ENCODE results near the gene MAP2. TPM values are rescaled to one million over a fixed set of nuclear protein-coding genes. Genes with fewer than 3 reads are reported as not detected.
"Not testable (repeated sequence)": the region's sequence is repeated elsewhere in the genome, so short reads cannot be mapped to it uniquely, and the experiment has no call there.

MAP2 gene
- total and polyA plus RNA-seq, 9 donors = 5.4 to 10.0 (median 7.5) TPM

DNA sequence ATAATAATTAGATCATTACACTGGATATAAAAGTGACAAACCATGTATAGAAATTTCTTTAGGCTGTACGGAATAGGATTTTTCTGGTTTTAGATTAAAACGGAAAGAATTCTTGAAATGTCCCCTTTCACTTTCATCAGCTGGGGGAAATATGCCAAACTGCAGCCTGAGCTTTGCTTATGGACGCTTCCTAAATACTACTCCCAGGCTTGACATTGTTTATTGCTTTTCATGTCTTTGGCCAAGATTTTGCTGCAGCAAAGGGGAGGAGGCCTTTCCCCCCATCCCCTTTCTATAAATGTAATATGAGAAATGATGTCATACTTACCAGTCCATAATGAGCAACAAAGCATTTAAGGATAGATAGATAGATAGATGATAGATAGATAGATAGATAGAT is 158.4 kb downstream of the MAP2 start:
- H3K9me3 ChIP-seq (replicated peaks; ENCODE audit: control insufficient read depth, low read depth, low read length) = no peaks in the 10 kb centered on the region
- peak; percentile 23 for DNase-seq
- H3K4me1 ChIP-seq (ENCODE audit: control insufficient read depth, insufficient read depth, low read length) = peaks cover 2% of the 10 kb centered on the region
- no peak overlapping the region for H3K27ac ChIP-seq (ENCODE audit: low read length)
- no peaks in the 10 kb centered on the region for H3K27me3 ChIP-seq (ENCODE audit: control insufficient read depth, insufficient read depth, low read length)
- no CpG with 5 or more reads among the region's 3 CpGs for WGBS (ENCODE audit: insufficient coverage)
- H3K36me3 ChIP-seq (ENCODE audit: control insufficient read depth, insufficient read depth, low read length) = no peaks in the 10 kb centered on the region
- no peak overlapping the region for H3K4me3 ChIP-seq (ENCODE audit: low read length)

DNA sequence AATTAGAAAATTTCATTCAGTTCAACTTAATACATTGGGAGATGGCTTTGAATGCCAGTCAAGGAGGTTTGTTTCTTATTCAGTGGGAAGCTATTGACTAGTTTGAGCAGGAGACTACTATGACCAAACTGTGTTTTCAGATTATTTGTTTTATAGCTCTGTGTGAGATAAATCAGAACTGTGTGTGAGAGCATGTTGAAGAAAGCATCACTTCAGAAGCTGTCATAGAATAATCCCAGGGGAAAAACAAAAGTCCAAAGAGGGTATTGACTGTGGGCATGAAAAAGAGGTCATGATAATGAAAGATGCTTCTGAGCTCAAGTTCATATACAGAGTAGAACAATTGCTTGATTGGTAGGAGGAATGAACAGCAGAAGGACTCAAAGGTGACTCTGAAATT is 160.6 kb downstream of the MAP2 start:
- Histone ChIP-seq H3K36me3 (ENCODE audit: control insufficient read depth, insufficient read depth, low read length) (no peaks in the 10 kb centered on the region), H3K27ac (ENCODE audit: low read length) (no peak overlapping the region), H3K4me3 (ENCODE audit: low read length) (no peak overlapping the region), H3K27me3 (ENCODE audit: control insufficient read depth, insufficient read depth, low read length) (no peaks in the 10 kb centered on the region), H3K4me1 (ENCODE audit: control insufficient read depth, insufficient read depth, low read length) (no peaks in the 10 kb centered on the region), H3K9me3 (replicated peaks; ENCODE audit: control insufficient read depth, low read depth, low read length) (no peaks in the 10 kb centered on the region)
- no peak for DNase-seq

DNA sequence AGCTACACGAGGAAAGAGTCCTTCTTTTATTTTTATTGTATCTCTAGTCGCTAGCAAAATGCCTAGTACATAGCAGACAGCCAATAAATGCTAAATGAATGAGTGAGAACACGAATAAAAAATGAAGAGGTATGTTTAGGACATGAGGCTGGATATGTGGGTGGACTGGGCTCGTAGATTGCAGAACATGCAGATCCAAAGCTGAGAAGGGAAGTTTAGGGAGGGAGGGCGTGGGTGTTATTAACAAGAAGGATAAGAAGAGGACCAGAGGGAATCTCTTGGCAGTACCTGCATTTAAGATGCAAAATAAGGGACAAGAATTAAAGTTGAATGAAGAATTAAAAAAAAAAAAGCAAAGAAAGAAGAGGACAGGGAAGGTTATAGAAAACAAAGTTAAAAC is 161.1 kb downstream of the MAP2 start:
- Histone ChIP-seq H3K27me3 (ENCODE audit: control insufficient read depth, insufficient read depth, low read length) (no peaks in the 10 kb centered on the region), H3K36me3 (ENCODE audit: control insufficient read depth, insufficient read depth, low read length) (no peaks in the 10 kb centered on the region), H3K27ac (ENCODE audit: low read length) (no peak overlapping the region), H3K4me1 (ENCODE audit: control insufficient read depth, insufficient read depth, low read length) (no peaks in the 10 kb centered on the region), H3K4me3 (ENCODE audit: low read length) (no peak overlapping the region), H3K9me3 (replicated peaks; ENCODE audit: control insufficient read depth, low read depth, low read length) (no peaks in the 10 kb centered on the region)
- 82% methylated on average over 3 of the region's 5 CpGs for WGBS (ENCODE audit: insufficient coverage)
- DNase-seq = no peak

DNA sequence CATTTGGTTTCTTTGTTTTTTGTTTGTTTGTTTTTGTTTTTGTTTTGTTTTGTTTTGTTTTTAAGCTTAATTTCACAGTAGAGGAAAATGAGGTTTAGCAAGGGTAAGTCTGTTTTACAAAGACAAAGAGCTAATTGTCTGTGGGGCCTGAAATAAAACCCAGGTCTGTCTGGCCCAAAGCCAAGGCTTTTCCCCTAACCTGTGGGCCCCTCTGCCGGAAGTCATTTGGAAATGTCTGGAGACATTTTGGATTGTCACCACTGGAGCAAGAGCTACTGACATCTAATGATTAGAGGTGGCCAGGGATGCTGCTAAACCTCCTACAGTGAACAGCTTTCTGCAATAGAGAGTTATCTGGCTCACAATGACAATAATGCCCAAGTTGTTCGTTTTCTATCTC is 167.2 kb downstream of the MAP2 start:
- Histone ChIP-seq H3K27me3 (ENCODE audit: control insufficient read depth, insufficient read depth, low read length) (no peaks in the 10 kb centered on the region), H3K36me3 (ENCODE audit: control insufficient read depth, insufficient read depth, low read length) (no peaks in the 10 kb centered on the region), H3K4me3 (ENCODE audit: low read length) (no peak overlapping the region), H3K9me3 (replicated peaks; ENCODE audit: control insufficient read depth, low read depth, low read length) (no peaks in the 10 kb centered on the region), H3K27ac (ENCODE audit: low read length) (no peak overlapping the region), H3K4me1 (ENCODE audit: control insufficient read depth, insufficient read depth, low read length) (no peaks in the 10 kb centered on the region)
- DNase-seq = no peak
- no CpG with 5 or more reads among the region's 2 CpGs for WGBS (ENCODE audit: insufficient coverage)

DNA sequence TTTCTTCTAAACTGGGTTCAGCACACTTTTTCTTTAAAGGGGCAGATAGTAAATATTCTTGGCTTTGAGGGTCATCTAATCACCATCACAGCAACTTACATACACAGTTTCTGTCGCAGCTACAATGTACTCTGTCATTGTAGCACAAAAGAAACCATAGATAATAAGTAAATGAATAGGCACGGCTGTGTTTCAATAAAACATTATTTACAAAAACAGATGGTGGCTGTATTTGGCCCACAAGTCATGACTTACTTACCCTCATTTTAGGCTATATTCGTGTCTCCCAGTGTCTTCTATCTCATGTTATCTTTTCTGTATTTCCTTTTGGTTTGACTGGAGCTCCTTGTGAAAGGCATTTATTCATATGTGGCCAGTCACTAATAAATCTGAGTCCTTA is 168.3 kb downstream of the MAP2 start:
- Histone ChIP-seq H3K4me1 (ENCODE audit: control insufficient read depth, insufficient read depth, low read length) (no peaks in the 10 kb centered on the region), H3K27ac (ENCODE audit: low read length) (no peak overlapping the region), H3K4me3 (ENCODE audit: low read length) (no peak overlapping the region), H3K9me3 (replicated peaks; ENCODE audit: control insufficient read depth, low read depth, low read length) (no peaks in the 10 kb centered on the region), H3K27me3 (ENCODE audit: control insufficient read depth, insufficient read depth, low read length) (no peaks in the 10 kb centered on the region), H3K36me3 (ENCODE audit: control insufficient read depth, insufficient read depth, low read length) (no peaks in the 10 kb centered on the region)
- no CpG with 5 or more reads among the region's 3 CpGs for WGBS (ENCODE audit: insufficient coverage)
- DNase-seq = no peak

DNA sequence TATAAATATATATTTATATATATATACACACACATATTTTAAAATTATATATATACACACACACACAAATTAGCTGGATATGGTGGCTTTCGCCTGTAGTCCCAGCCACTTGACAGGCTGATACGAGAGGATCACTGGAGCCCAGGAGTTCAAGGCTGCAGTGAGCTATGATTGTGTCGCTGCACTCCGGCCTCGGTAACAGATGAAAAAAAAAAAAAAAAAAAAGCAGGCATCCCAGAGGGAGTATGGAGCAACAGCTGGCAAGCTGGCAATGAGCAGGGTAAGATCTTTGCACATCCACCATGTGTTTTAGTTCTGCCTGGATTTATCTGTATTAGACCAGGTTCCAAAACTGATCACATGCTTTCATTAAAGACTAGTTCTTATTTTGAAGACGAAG is 170.1 kb downstream of the MAP2 start:
- Histone ChIP-seq H3K27me3 (ENCODE audit: control insufficient read depth, insufficient read depth, low read length) (no peaks in the 10 kb centered on the region), H3K27ac (ENCODE audit: low read length) (no peak overlapping the region), H3K36me3 (ENCODE audit: control insufficient read depth, insufficient read depth, low read length) (no peaks in the 10 kb centered on the region), H3K4me1 (ENCODE audit: control insufficient read depth, insufficient read depth, low read length) (no peaks in the 10 kb centered on the region), H3K4me3 (ENCODE audit: low read length) (no peak overlapping the region), H3K9me3 (replicated peaks; ENCODE audit: control insufficient read depth, low read depth, low read length) (no peaks in the 10 kb centered on the region)
- peak; percentile 18 for DNase-seq
- 100% methylated on average over 1 of the region's 6 CpGs for WGBS (ENCODE audit: insufficient coverage)

DNA sequence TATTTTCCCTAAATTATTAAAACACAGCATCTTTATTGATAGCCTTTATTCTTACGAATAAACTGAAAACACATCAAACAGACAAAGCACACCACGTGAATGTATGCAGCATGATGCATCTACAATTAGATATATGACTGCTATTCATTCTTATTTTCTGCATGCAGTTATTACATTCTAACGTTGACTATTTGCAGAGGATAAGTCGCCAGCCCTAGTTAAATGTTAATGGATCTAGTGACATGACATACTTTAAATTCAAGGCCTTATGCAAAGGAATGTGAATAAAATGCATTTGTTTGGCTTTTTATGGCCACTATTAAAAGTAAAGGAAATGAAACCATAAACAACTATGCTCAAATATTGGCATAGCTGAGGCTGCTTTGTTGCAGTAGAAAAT is 172.4 kb downstream of the MAP2 start:
- DNase-seq = no peak
- Histone ChIP-seq H3K4me3 (ENCODE audit: low read length) (no peak overlapping the region), H3K27ac (ENCODE audit: low read length) (no peak overlapping the region), H3K36me3 (ENCODE audit: control insufficient read depth, insufficient read depth, low read length) (no peaks in the 10 kb centered on the region), H3K4me1 (ENCODE audit: control insufficient read depth, insufficient read depth, low read length) (no peaks in the 10 kb centered on the region), H3K9me3 (replicated peaks; ENCODE audit: control insufficient read depth, low read depth, low read length) (no peaks in the 10 kb centered on the region), H3K27me3 (ENCODE audit: control insufficient read depth, insufficient read depth, low read length) (no peaks in the 10 kb centered on the region)
- WGBS (ENCODE audit: insufficient coverage) = no CpG with 5 or more reads among the region's 4 CpGs

DNA sequence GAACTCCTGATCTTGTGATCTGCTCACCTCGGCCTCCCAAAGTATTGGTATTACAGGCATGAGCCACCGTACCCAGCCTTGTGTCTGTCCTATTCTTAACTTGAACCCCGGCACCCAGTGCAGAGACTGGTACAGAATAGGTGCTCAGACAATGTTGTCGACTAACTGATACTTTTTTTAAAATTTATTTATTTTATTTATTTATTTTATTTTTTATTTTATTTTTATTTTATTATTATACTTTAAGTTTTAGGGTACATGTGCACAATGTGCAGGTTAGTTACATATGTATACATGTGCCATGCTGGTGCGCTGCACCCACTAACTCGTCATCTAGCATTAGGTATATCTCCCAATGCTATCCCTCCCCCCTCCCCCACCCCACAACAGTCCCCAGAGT is 174.4 kb downstream of the MAP2 start:
- not testable (repeated sequence) for DNase-seq; H3K36me3 ChIP-seq (ENCODE audit: control insufficient read depth, insufficient read depth, low read length); H3K27me3 ChIP-seq (ENCODE audit: control insufficient read depth, insufficient read depth, low read length); H3K27ac ChIP-seq (ENCODE audit: low read length); H3K4me1 ChIP-seq (ENCODE audit: control insufficient read depth, insufficient read depth, low read length); H3K4me3 ChIP-seq (ENCODE audit: low read length); H3K9me3 ChIP-seq (replicated peaks; ENCODE audit: control insufficient read depth, low read depth, low read length)
- 100% methylated on average over 2 of the region's 6 CpGs for WGBS (ENCODE audit: insufficient coverage)

DNA sequence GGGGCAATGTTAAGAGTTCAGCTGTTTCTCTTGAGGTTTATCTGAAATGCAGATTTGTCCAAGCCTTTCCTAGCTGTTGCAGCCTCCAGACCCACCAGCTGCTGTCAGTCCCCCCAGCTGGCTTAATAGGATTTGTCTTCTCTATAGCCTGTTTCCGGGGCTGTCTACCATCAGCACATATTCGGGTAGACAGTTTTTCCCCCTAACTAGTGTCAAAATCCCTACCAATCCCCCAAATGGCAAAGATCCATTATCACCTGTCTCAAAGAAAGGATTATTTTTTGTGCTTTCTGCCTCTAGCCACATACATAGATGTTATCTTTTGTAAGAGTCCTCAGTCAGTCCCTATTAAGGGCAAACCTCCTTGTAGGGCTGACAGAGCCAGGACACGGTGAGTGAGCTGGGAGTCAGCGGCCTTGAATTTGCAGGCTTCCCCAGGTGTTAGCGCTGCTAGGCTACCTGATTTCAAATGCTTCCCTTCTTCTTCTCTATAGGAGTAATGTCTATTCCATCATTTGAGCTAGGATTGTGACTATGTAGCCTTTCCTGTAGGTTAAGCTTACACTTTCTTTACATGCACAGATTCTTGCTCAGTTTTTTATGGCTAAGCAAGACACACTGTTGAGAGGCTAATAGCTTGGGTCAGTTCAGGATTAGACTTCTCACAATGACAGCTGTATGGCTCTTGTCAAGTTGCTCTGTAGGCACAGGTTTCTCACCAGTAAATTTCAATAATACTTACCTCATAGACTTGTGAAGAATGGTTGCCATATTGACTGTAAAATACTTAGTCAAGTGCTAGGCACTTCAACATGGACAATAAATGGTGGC is 176.7 kb downstream of the MAP2 start:
- H3K4me1 ChIP-seq (ENCODE audit: control insufficient read depth, insufficient read depth, low read length) = no peaks in the 10 kb centered on the region
- no CpG with 5 or more reads among the region's 5 CpGs for WGBS (ENCODE audit: insufficient coverage)
- no peak overlapping the region for H3K4me3 ChIP-seq (ENCODE audit: low read length)
- DNase-seq = peak; percentile 28
- no peaks in the 10 kb centered on the region for H3K36me3 ChIP-seq (ENCODE audit: control insufficient read depth, insufficient read depth, low read length)
- no peaks in the 10 kb centered on the region for H3K9me3 ChIP-seq (replicated peaks; ENCODE audit: control insufficient read depth, low read depth, low read length)
- no peaks in the 10 kb centered on the region for H3K27me3 ChIP-seq (ENCODE audit: control insufficient read depth, insufficient read depth, low read length)
- no peak overlapping the region for H3K27ac ChIP-seq (ENCODE audit: low read length)

DNA sequence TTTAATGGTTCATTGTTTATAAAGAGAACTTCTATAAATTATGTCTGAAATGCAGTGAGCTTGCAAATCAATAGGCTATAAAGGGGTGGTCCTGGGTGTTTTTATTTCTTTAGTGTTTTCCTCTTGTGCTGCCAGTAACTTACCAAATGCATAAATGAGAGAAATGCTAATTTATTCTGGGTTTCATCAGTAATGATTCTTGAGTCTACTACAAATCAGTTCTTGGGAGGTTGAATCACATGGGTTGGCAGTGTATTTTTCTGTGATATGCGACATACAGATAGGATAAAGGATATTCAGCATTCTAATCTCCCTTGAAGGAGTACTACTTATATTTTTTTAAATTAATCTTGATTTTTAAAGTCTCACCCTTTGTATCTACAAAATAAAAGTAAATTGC is 177.7 kb downstream of the MAP2 start:
- Histone ChIP-seq H3K27me3 (ENCODE audit: control insufficient read depth, insufficient read depth, low read length) (no peaks in the 10 kb centered on the region), H3K4me1 (ENCODE audit: control insufficient read depth, insufficient read depth, low read length) (no peaks in the 10 kb centered on the region), H3K9me3 (replicated peaks; ENCODE audit: control insufficient read depth, low read depth, low read length) (no peaks in the 10 kb centered on the region), H3K36me3 (ENCODE audit: control insufficient read depth, insufficient read depth, low read length) (no peaks in the 10 kb centered on the region), H3K4me3 (ENCODE audit: low read length) (no peak overlapping the region), H3K27ac (ENCODE audit: low read length) (no peak overlapping the region)
- WGBS (ENCODE audit: insufficient coverage) = no CpG with 5 or more reads among the region's 1 CpG
- DNase-seq = no peak

DNA sequence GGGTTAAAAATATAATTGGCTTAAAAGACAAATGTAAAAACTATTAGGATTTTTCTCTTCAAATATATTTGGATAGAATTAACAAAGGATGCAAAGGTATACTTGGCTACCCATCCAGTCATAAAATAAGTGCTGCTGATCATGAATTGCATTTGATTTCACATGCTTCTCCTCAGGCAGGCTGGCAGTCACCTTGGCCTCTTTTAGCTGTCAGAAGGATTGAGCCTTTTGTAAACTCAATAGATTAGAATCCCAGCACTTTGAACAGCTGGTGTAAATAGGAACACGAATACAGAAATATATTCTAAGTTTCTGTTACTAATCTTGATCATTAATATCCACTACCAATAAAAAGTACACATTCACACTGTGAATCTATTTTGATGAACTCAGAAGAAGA is 178.4 kb downstream of the MAP2 start:
- Histone ChIP-seq H3K36me3 (ENCODE audit: control insufficient read depth, insufficient read depth, low read length) (no peaks in the 10 kb centered on the region), H3K9me3 (replicated peaks; ENCODE audit: control insufficient read depth, low read depth, low read length) (no peaks in the 10 kb centered on the region), H3K27me3 (ENCODE audit: control insufficient read depth, insufficient read depth, low read length) (no peaks in the 10 kb centered on the region), H3K4me3 (ENCODE audit: low read length) (no peak overlapping the region), H3K4me1 (ENCODE audit: control insufficient read depth, insufficient read depth, low read length) (no peaks in the 10 kb centered on the region), H3K27ac (ENCODE audit: low read length) (no peak overlapping the region)
- no CpG with 5 or more reads among the region's 1 CpG for WGBS (ENCODE audit: insufficient coverage)
- DNase-seq = no peak

All from muscle of leg (tissue), 11 donors.